HepG2 (cell line): ENCODE results near the gene ITIH1. TPM values are rescaled to one million over a fixed set of nuclear protein-coding genes. Genes with fewer than 3 reads are reported as not detected.

ENCODE experiments used
- HDAC1 ChIP-seq: sonication (generic); formaldehyde crosslinking; IDR thresholded peaks from 2 replicates; pipeline ENCODE4 v1.5.1; 2020; ENCODE audit warnings: mild to moderate bottlenecking, missing genetic modification reagents
- HNRNPLL ChIP-seq: fragments of 200-400 bp; formaldehyde crosslinking; IDR thresholded peaks from 2 replicates; pipeline ENCODE4 v1.6.1; 2017; ENCODE audit warnings: mild to moderate bottlenecking, low read depth, low read length; ENCODE audit not compliant: poor library complexity, severe bottlenecking
- KDM4B ChIP-seq: sonication (generic); formaldehyde crosslinking; IDR thresholded peaks from 2 replicates; pipeline ENCODE4 v1.4.0; 2020; ENCODE audit warnings: missing genetic modification reagents
- MED1 ChIP-seq: sonication (generic); formaldehyde crosslinking; IDR thresholded peaks from 2 replicates; pipeline ENCODE4 v1.4.0; 2020; ENCODE audit warnings: missing genetic modification reagents
- NCOR1 ChIP-seq: fragments of 200-600 bp; sonication (generic); IDR thresholded peaks from 2 replicates; pipeline ENCODE4 v1.7.0; 2017; ENCODE audit warnings: antibody characterized with exemption, low read length, borderline replicate concordance
- RFXAP ChIP-seq: sonication (generic); formaldehyde crosslinking; IDR thresholded peaks from 2 replicates; pipeline ENCODE4 v1.4.0; 2020; ENCODE audit warnings: missing genetic modification reagents, borderline replicate concordance
- SNAPC5 ChIP-seq: sonication (generic); formaldehyde crosslinking; IDR thresholded peaks from 2 replicates; pipeline ENCODE4 v1.8.1; 2023; ENCODE audit warnings: mild to moderate bottlenecking, missing genetic modification reagents, borderline replicate concordance
- XRCC5 ChIP-seq: fragments of 200-400 bp; formaldehyde crosslinking; optimal IDR thresholded peaks from 2 replicates; pipeline ENCODE3; 2017; ENCODE audit warnings: mild to moderate bottlenecking, low read length
- ZBTB42 ChIP-seq: sonication (generic); formaldehyde crosslinking; IDR thresholded peaks from 2 replicates; pipeline ENCODE4 v1.5.0; 2020; ENCODE audit warnings: mild to moderate bottlenecking, missing genetic modification reagents
- ZFX ChIP-seq: sonication (generic); formaldehyde crosslinking; IDR thresholded peaks from 2 replicates; pipeline ENCODE4 v1.4.0; 2020; ENCODE audit warnings: mild to moderate bottlenecking, low read depth, missing genetic modification reagents, moderate library complexity
- ZNF460 ChIP-seq: sonication (generic); formaldehyde crosslinking; IDR thresholded peaks from 2 replicates; pipeline ENCODE4 v1.5.1; 2020; ENCODE audit warnings: missing genetic modification reagents, mild to moderate bottlenecking, borderline replicate concordance
- ZNF546 ChIP-seq: sonication (generic); formaldehyde crosslinking; conservative IDR thresholded peaks from 2 replicates; pipeline ENCODE4 v1.8.1; 2023; ENCODE audit warnings: mild to moderate bottlenecking, missing genetic modification reagents
- ZNF556 ChIP-seq: sonication (generic); formaldehyde crosslinking; IDR thresholded peaks from 2 replicates; pipeline ENCODE4 v1.4.0; 2020; ENCODE audit warnings: mild to moderate bottlenecking, missing genetic modification reagents, borderline replicate concordance
- ZNF574 ChIP-seq: sonication (generic); formaldehyde crosslinking; IDR thresholded peaks from 2 replicates; pipeline ENCODE4 v1.4.0; 2020; ENCODE audit warnings: missing genetic modification reagents
- ZNF839 ChIP-seq: sonication (generic); formaldehyde crosslinking; IDR thresholded peaks from 2 replicates; pipeline ENCODE4 v1.4.0; 2020; ENCODE audit warnings: missing genetic modification reagents, mild to moderate bottlenecking, borderline replicate concordance
- ZNF883 ChIP-seq: sonication (generic); formaldehyde crosslinking; IDR thresholded peaks from 2 replicates; pipeline ENCODE4 v1.5.1; 2020; ENCODE audit warnings: mild to moderate bottlenecking, missing genetic modification reagents; ENCODE audit errors: not compliant biosample characterization
- polyA plus RNA-seq, 8 experiments: library from polyadenylated mRNA; depleted of rRNA in 3 of 8; stranded (reverse) in 7 of 8; unstranded in 1 of 8; fragments of >200 nt; fragmentation: Illumina TruSeq in 4 of 8; extraction: Trizol in 4 of 8; gene quantifications; 2 replicates each; pipeline versions ENCODE4 v1.2.1 to v1.2.3, GENCODE V29; 2011 to 2016; ENCODE audit warnings: low read depth in 4 of 8, missing spikeins in 1 of 8, mixed read lengths in 1 of 8; ENCODE audit not compliant: insufficient read depth in 1 of 8
- total RNA-seq, 5 experiments: library from RNA; depleted of rRNA; stranded (reverse); fragments of >200 nt; fragmentation: Illumina TruSeq; extraction: Trizol; gene quantifications; 2 replicates each; pipeline ENCODE4 v1.2.3, GENCODE V29; 2016; ENCODE audit warnings: low read depth in 1 of 5
- TF ChIP-seq, protein P1 (sequence below): sonication (generic); formaldehyde crosslinking; IDR thresholded peaks from 2 replicates; pipeline ENCODE4 v1.8.1; 2023; ENCODE audit warnings: mild to moderate bottlenecking, missing genetic modification reagents
- TF ChIP-seq, protein P2 (sequence below): sonication (generic); formaldehyde crosslinking; IDR thresholded peaks from 2 replicates; pipeline ENCODE4 v1.4.0; 2020; ENCODE audit warnings: missing genetic modification reagents, mild to moderate bottlenecking, borderline replicate concordance
- TF ChIP-seq, protein P3 (sequence below): sonication (generic); formaldehyde crosslinking; IDR thresholded peaks from 2 replicates; pipeline ENCODE4 v1.4.0; 2020; ENCODE audit warnings: missing genetic modification reagents
- TF ChIP-seq, protein P4 (sequence below): sonication (generic); formaldehyde crosslinking; IDR thresholded peaks from 2 replicates; pipeline ENCODE4 v1.4.0; 2020; ENCODE audit warnings: missing genetic modification reagents

The ITIH1 gene
- total and polyA plus RNA-seq, 2 of the 13 experiments (the other 11 are each of a cell fraction or from before 2014, with no cell fraction given): 12.3 to 19.6 TPM

DNA sequence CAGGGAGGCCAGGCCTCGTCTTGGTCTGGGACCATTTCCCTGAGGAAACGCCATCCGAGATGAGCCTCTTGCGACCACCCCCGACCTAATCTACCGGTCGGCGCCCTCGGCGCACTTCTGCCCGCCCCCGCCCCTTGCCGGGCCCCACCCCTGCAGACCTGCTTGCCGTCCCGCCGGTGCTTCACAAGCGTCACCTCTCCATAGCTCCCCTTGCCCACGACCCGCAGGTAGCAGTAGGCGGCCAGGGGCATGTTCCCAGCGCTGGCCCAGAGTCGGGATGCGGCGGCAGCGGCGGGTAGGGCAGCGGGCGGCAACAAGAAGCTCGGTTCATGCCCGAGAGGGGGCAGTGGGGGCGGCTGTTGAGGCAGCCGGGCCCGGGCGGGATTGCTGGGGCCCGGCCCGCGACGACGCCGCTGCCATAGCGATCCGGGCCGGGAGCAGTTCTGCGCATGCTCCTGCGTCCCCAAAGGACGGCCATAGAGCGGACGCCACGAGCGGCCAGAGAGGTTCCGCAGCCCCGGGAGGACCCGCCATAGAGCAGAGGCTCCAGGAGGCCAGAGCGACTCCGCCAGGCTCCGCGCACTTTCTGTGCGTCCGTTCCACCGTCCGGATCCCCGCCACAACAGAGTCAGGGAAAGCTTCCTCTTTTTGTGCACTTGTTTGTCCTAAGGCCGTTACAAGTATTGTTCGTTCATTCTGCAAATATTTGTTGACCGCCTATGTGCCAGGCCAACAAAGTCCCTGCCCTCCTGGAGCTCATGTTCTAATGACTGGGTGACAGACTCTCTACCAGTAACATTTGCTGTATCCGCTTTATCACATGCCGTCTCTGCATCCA is 6.7 kb upstream of the ITIH1 start, which contains the start of gene NEK4 (continued):
- TF ChIP-seq HDAC1 (CRISPR knock-in tag) (peak; percentile 95), KDM4B (no peak), SNAPC5 (no peak), ZNF839 (CRISPR knock-in tag) (peak; percentile 53; the same call in 1 of the 2 replicates), ZNF546 (CRISPR knock-in tag) (peak; percentile 69; the same call in 1 of the 2 replicates), ZNF460 (CRISPR knock-in tag) (peak; percentile 26; the same call in 1 of the 2 replicates), ZNF574 (CRISPR knock-in tag) (peak; percentile 100), MED1 (CRISPR knock-in tag) (peak; percentile 62; the same call in 1 of the 2 replicates), ZFX (CRISPR knock-in tag) (peak; percentile 90), ZNF556 (CRISPR knock-in tag) (0 out of 2 replicates have a peak, but pooled peaks have one; percentile 85), ZNF883 (CRISPR knock-in tag) (peak; percentile 73), XRCC5 (peak; percentile 78), HNRNPLL (peak; percentile 89), NCOR1 (no peak), RFXAP (CRISPR knock-in tag) (peak; percentile 72; the same call in 1 of the 2 replicates), ZBTB42 (CRISPR knock-in tag) (no peak)
- TF ChIP-seq, protein P1, sequence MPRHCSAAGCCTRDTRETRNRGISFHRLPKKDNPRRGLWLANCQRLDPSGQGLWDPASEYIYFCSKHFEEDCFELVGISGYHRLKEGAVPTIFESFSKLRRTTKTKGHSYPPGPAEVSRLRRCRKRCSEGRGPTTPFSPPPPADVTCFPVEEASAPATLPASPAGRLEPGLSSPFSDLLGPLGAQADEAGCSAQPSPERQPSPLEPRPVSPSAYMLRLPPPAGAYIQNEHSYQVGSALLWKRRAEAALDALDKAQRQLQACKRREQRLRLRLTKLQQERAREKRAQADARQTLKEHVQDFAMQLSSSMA (CRISPR knock-in tag): peak; percentile 86
- TF ChIP-seq, protein P2, sequence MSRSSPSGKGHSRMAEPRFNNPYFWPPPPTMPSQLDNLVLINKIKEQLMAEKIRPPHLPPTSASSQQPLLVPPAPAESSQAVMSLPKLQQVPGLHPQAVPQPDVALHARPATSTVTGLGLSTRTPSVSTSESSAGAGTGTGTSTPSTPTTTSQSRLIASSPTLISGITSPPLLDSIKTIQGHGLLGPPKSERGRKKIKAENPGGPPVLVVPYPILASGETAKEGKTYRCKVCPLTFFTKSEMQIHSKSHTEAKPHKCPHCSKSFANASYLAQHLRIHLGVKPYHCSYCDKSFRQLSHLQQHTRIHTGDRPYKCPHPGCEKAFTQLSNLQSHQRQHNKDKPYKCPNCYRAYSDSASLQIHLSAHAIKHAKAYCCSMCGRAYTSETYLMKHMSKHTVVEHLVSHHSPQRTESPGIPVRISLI (CRISPR knock-in tag): no peak
- TF ChIP-seq, protein P3, sequence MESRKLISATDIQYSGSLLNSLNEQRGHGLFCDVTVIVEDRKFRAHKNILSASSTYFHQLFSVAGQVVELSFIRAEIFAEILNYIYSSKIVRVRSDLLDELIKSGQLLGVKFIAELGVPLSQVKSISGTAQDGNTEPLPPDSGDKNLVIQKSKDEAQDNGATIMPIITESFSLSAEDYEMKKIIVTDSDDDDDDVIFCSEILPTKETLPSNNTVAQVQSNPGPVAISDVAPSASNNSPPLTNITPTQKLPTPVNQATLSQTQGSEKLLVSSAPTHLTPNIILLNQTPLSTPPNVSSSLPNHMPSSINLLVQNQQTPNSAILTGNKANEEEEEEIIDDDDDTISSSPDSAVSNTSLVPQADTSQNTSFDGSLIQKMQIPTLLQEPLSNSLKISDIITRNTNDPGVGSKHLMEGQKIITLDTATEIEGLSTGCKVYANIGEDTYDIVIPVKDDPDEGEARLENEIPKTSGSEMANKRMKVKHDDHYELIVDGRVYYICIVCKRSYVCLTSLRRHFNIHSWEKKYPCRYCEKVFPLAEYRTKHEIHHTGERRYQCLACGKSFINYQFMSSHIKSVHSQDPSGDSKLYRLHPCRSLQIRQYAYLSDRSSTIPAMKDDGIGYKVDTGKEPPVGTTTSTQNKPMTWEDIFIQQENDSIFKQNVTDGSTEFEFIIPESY (CRISPR knock-in tag): no peak
- TF ChIP-seq, protein P4, sequence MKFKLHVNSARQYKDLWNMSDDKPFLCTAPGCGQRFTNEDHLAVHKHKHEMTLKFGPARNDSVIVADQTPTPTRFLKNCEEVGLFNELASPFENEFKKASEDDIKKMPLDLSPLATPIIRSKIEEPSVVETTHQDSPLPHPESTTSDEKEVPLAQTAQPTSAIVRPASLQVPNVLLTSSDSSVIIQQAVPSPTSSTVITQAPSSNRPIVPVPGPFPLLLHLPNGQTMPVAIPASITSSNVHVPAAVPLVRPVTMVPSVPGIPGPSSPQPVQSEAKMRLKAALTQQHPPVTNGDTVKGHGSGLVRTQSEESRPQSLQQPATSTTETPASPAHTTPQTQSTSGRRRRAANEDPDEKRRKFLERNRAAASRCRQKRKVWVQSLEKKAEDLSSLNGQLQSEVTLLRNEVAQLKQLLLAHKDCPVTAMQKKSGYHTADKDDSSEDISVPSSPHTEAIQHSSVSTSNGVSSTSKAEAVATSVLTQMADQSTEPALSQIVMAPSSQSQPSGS: peak; percentile 62
